Measurements from ENCODE around the gene UAP1L1. TPM values are rescaled to one million over a fixed set of nuclear protein-coding genes. Genes with fewer than 3 reads are reported as not detected.
A peak's percentile ranks its signal among the peaks of the same experiment; 100 is the strongest.

UAP1L1 gene
- total and polyA plus RNA-seq, 2 of the 8 experiments (the other 6 are each of a cell fraction or from before 2014, with no cell fraction given), result 2.0 to 5.4 TPM

- ChIA-PET POLR2A (ENCODE audit: partially characterized antibody) (interaction anchor here (0.9 to 2.0 kb wide), 6 partner anchors 15 to 171 kb away, joined by 3 to 6 read pairs (median 4); partner anchors contain the start of gene MAN1B1), CTCF (ENCODE audit: partially characterized antibody) (interaction anchor here (0.8 to 13.5 kb wide), 10 partner anchors 9 to 156 kb away, joined by 3 to 291 read pairs (median 36); partner anchors contain the start of genes ABCA2, ENTPD2, FUT7 and MAN1B1)
- Histone ChIP-seq H2BK5ac (ENCODE audit: low read depth, low read length) (peak overlapping the region; percentile 44; the same call in 1 of the 2 replicates), H2BK120ac (replicated peaks; ENCODE audit: low read depth, low read length) (peak overlapping the region; percentile 83), H3K23me2 (ENCODE audit: low read depth, low read length) (peaks cover 13% of the 10 kb centered on the region), H4K8ac (ENCODE audit: extremely low read depth, insufficient read depth, low read length) (0 out of 2 replicates have a peak overlapping the region, but pooled peaks have one; percentile 48), H3K9ac (replicated peaks in 1 of 4; ENCODE audit: extremely low read depth in 1 of 4, low read depth in 3 of 4, low read length in 3 of 4) (no peak overlapping the region), H2BK20ac (ENCODE audit: low read length) (peak overlapping the region; percentile 90), H3K4me2 (ENCODE audit: insufficient read depth in 1 of 2, low read depth in 2 of 2, low read length in 2 of 2) (peak overlapping the region; percentile 68 to 73), H3K14ac (ENCODE audit: insufficient read length) (no peak overlapping the region), H2AFZ (ENCODE audit: low read length) (0 out of 2 replicates have a peak overlapping the region, but pooled peaks have one; percentile 3), H3K27ac (ENCODE audit: low read depth, low read length) (no peak overlapping the region), H3K23ac (ENCODE audit: insufficient read length) (no peak overlapping the region), H3K56ac (replicated peaks; ENCODE audit: insufficient read length, low read depth, low read length) (peak overlapping the region; percentile 1), H3K4me3 (ENCODE audit: extremely low read depth in 1 of 4, insufficient read depth in 2 of 4, low read depth in 3 of 4, low read length in 4 of 4) (peak overlapping the region in 1 of 4 experiments; percentile 64; a peak in 2 of 8 replicates), H4K20me1 (replicated peaks in 1 of 2; ENCODE audit: control insufficient read depth in 1 of 2, insufficient read depth in 2 of 2, low read length in 2 of 2) (peaks cover 18 to 21% of the 10 kb centered on the region in 2 experiments), H4K91ac (replicated peaks; ENCODE audit: insufficient read length, low read length) (peak overlapping the region; percentile 71), H3K36me3 (ENCODE audit: control insufficient read depth in 2 of 4, insufficient read depth in 4 of 4, low read length in 3 of 4) (no peaks in the 10 kb centered on the region), H3K79me1 (ENCODE audit: low read depth, low read length) (peaks cover 2% of the 10 kb centered on the region; the same call in 1 of the 2 replicates), H3K4me1 (replicated peaks in 1 of 4; ENCODE audit: control insufficient read depth in 3 of 4, insufficient read depth in 4 of 4, low read length in 3 of 4) (peaks cover 0 to 27% (median 21%) of the 10 kb centered on the region in 4 experiments; a peak in 6 of 7 replicates), H3K27me3 (replicated peaks in 1 of 4; ENCODE audit: control insufficient read depth in 3 of 4, extremely low read depth in 1 of 4, insufficient read depth in 3 of 4, low read length in 3 of 4) (peaks cover 2 to 21% (median 8%) of the 10 kb centered on the region in 4 experiments; a peak in 6 of 7 replicates), H3K79me2 (ENCODE audit: control insufficient read depth in 1 of 2, insufficient read depth in 2 of 2, low read length in 2 of 2) (no peaks in the 10 kb centered on the region), H2BK12ac (ENCODE audit: low read depth, low read length) (peak overlapping the region; percentile 98; the same call in 1 of the 2 replicates), H3K18ac (ENCODE audit: extremely low read depth, low read length) (peak overlapping the region; percentile 81), H3K4ac (replicated peaks; ENCODE audit: insufficient read length, low read depth, low read length) (peak overlapping the region; percentile 24), H3K9me3 (ENCODE audit: insufficient read depth in 2 of 2, low read depth in 1 of 2, low read length in 1 of 2) (no peaks in the 10 kb centered on the region), H2BK15ac (ENCODE audit: low read length) (peak overlapping the region; percentile 98), H2AK5ac (ENCODE audit: low read depth, low read length) (peak overlapping the region; percentile 99; the same call in 1 of the 2 replicates), H4K5ac (ENCODE audit: insufficient read length, low read depth, low read length) (peak overlapping the region; percentile 29)
- DNase-seq (ENCODE audit: low read depth in 1 of 2, low spot score in 2 of 2) (no peak), FAIRE-seq (no peak)
- WGBS, 2 experiments (ENCODE audit: extremely low coverage in 1 of 2, insufficient coverage in 1 of 2, insufficient read length in 1 of 2, insufficient replicate concordance in 2 of 2, low coverage in 1 of 2, low lambda C conversion rate in 2 of 2, missing lambda C conversion rate in 1 of 2), result 80% methylated on average over 2 of the region's 2 CpGs; no CpG with 5 or more reads in 1 of the 2 experiments
- TF ChIP-seq JUN (IDR thresholded peaks at IDR 0.05; ENCODE audit: low read depth, low read length), result no peak
- TF ChIP-seq MAFK (IDR thresholded peaks at IDR 0.05; ENCODE audit: low read depth, low read length), result no peak
- TF ChIP-seq EGR1 (IDR thresholded peaks at IDR 0.05; ENCODE audit: borderline replicate concordance, low read depth, low read length), result no peak
- no peak for TF ChIP-seq YY1 (IDR thresholded peaks at IDR 0.05; ENCODE audit: low read depth, low read length)
- TF ChIP-seq BACH1 (IDR thresholded peaks at IDR 0.05; ENCODE audit: low read length), result no peak
- TF ChIP-seq EP300 (IDR thresholded peaks at IDR 0.05; ENCODE audit: borderline replicate concordance in 1 of 2, low read depth in 2 of 2, low read length in 2 of 2), result no peak
- no peak for TF ChIP-seq TBP (IDR thresholded peaks at IDR 0.05; ENCODE audit: low read depth, low read length)
- TF ChIP-seq SIRT6 (IDR thresholded peaks at IDR 0.05; ENCODE audit: low read length), result no peak
Observed at GRCh38 chr9:137071282-137071681, 6.0 kb upstream of the UAP1L1 start.
